ENCODE results near the gene MSRB3.

Gene MSRB3

DNA sequence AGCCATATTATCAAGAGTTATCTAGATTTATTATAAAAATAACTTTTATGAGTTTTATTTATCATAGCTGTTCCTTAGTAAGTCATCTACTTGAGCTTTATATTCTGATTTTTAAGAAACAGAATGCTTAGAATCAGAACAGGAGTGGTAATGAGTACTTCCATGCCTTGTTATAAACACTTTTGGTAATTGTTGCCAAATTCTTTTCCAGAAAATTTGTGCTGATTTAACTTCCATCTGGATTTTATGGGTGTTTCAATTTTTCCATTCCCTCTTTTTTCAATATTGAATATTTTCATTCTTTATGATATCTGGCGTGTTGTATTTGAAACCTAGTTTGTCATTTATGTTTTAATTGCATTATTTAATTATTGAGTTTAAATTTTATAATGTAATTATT lies 131.2 kb downstream of the MSRB3 start:
- H3K36me3 Mint-ChIP-seq (ENCODE audit: low read depth), result no peaks in the 10 kb centered on the region
- DNase-seq (ENCODE audit: low spot score), result no peak
- H3K4me3 Mint-ChIP-seq, result no peak overlapping the region
- no peaks in the 10 kb centered on the region for H3K9me3 Mint-ChIP-seq
- no peak overlapping the region for H3K27ac Mint-ChIP-seq
- H3K27me3 Mint-ChIP-seq (ENCODE audit: low read depth), result no peaks in the 10 kb centered on the region
- H3K4me1 Mint-ChIP-seq (ENCODE audit: low read depth), result no peaks in the 10 kb centered on the region

DNA sequence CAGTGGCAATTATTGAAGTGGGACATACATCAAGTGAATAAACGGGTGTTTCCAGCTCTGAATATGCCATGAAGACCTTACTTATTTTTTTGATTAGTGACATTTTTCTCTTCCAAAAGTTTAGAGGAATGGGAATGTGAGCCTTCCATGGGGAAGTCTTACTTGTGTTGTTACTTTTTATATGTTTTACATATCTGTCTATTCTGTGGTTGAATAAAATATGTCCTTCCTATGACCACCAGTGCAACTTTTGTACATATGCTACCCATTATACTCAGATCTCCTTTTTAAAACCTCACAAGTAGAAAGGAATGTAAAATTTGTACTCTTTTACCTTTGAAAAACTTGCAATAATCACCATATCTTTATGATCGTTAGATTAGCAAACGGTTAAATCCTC lies 132.7 kb downstream of the MSRB3 start:
- Mint-ChIP-seq H3K4me3 (no peak overlapping the region), H3K4me1 (ENCODE audit: low read depth) (no peaks in the 10 kb centered on the region), H3K27me3 (ENCODE audit: low read depth) (no peaks in the 10 kb centered on the region), H3K36me3 (ENCODE audit: low read depth) (no peaks in the 10 kb centered on the region), H3K9me3 (no peaks in the 10 kb centered on the region), H3K27ac (no peak overlapping the region)
- DNase-seq (ENCODE audit: low spot score), result no peak

DNA sequence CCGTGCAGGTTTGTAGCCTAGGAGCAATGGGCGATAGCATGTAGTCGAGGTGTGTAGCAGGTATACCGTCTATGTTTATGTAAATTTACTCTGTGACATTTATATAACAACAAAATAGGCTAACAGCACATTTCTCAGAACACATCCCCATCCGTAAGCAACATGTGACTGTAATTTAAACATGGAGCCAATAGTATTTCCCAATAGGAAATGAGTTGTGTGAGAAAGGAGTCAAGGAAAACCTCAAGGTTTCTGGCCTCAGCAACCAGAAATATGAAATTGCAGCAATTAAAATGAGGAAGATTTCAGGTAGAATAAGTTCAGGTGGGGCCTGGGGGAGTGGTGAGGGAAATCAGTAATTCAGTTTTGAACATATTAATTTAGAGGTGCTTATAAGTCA lies 136.0 kb downstream of the MSRB3 start:
- H3K9me3 Mint-ChIP-seq, result no peaks in the 10 kb centered on the region
- H3K4me3 Mint-ChIP-seq, result no peak overlapping the region
- no peaks in the 10 kb centered on the region for H3K36me3 Mint-ChIP-seq (ENCODE audit: low read depth)
- H3K27me3 Mint-ChIP-seq (ENCODE audit: low read depth), result no peaks in the 10 kb centered on the region
- no peak overlapping the region for H3K27ac Mint-ChIP-seq
- H3K4me1 Mint-ChIP-seq (ENCODE audit: low read depth), result no peaks in the 10 kb centered on the region
- no peak for DNase-seq (ENCODE audit: low spot score)

GRCh38 chr12:65415826-65416225 lies 137.3 kb downstream of the MSRB3 start:
- Mint-ChIP-seq H3K4me1 (ENCODE audit: low read depth) (no peaks in the 10 kb centered on the region), H3K27me3 (ENCODE audit: low read depth) (no peaks in the 10 kb centered on the region), H3K27ac (no peak overlapping the region), H3K36me3 (ENCODE audit: low read depth) (no peaks in the 10 kb centered on the region), H3K4me3 (no peak overlapping the region), H3K9me3 (no peaks in the 10 kb centered on the region)
- DNase-seq (ENCODE audit: low spot score), result no peak

DNA sequence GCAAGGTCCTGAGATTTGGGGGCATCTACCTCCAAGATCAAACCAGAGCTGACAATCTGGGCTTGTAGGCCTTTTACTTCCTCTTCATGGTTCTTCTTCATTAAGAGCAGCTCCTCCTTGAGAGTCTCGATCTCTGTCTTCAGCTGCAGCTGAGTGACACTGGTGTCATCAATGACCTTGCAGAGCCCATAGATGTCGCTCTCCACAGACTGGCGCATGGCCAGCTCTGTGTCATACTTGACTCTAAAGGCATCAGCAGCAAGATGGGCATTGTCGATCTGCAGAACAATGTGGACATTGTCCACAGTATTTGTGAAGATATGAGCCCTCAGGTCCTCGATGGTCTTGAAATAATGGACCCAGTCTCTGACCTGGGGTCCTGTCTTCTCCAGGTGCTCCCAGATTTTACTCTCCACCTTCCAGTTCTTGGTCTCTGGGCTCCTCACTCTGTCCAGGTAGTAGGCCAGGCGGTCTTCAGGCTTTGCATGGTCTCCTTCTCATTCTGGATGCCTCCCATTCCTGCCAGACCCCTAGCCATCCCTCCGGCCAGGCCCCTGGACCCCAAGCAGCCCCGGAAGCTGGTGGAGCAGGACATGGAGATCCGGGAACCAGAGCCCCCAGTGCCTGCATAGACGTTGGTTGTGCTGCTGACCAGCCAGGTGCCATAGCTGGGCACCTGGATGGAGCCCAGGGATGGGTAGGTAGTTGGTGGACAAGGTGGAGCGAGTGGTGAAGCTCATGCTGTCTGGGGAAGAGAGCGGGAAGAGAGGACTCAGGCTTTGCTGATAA lies 141.0 kb downstream of the MSRB3 start:
- Mint-ChIP-seq H3K36me3 (ENCODE audit: low read depth) (no peaks in the 10 kb centered on the region), H3K4me1 (ENCODE audit: low read depth) (no peaks in the 10 kb centered on the region), H3K27ac (no peak overlapping the region), H3K27me3 (ENCODE audit: low read depth) (no peaks in the 10 kb centered on the region), H3K9me3 (peaks cover 8% of the 10 kb centered on the region), H3K4me3 (no peak overlapping the region)
- no peak for DNase-seq (ENCODE audit: low spot score)

- DNase-seq (ENCODE audit: low spot score), result no peak
- no peak overlapping the region for H3K4me3 Mint-ChIP-seq
- H3K27ac Mint-ChIP-seq, result no peak overlapping the region
- no peaks in the 10 kb centered on the region for H3K27me3 Mint-ChIP-seq (ENCODE audit: low read depth)
- no peaks in the 10 kb centered on the region for H3K4me1 Mint-ChIP-seq (ENCODE audit: low read depth)
- peaks cover 8% of the 10 kb centered on the region for H3K9me3 Mint-ChIP-seq
- no peaks in the 10 kb centered on the region for H3K36me3 Mint-ChIP-seq (ENCODE audit: low read depth)
These were observed 142.5 kb downstream of the MSRB3 start for GRCh38 chr12:65420941-65421340.

GRCh38 chr12:65427646-65428045 lies 149.2 kb downstream of the MSRB3 start:
- no peaks in the 10 kb centered on the region for H3K36me3 Mint-ChIP-seq (ENCODE audit: low read depth)
- no peak overlapping the region for H3K27ac Mint-ChIP-seq
- H3K4me1 Mint-ChIP-seq (ENCODE audit: low read depth), result no peaks in the 10 kb centered on the region
- no peak overlapping the region for H3K4me3 Mint-ChIP-seq
- H3K27me3 Mint-ChIP-seq (ENCODE audit: low read depth), result no peaks in the 10 kb centered on the region
- DNase-seq (ENCODE audit: low spot score), result no peak
- no peaks in the 10 kb centered on the region for H3K9me3 Mint-ChIP-seq

GRCh38 chr12:65430006-65430405 lies 151.5 kb downstream of the MSRB3 start:
- no peaks in the 10 kb centered on the region for H3K36me3 Mint-ChIP-seq (ENCODE audit: low read depth)
- DNase-seq (ENCODE audit: low spot score), result no peak
- H3K27ac Mint-ChIP-seq, result no peak overlapping the region
- H3K4me3 Mint-ChIP-seq, result no peak overlapping the region
- no peaks in the 10 kb centered on the region for H3K27me3 Mint-ChIP-seq (ENCODE audit: low read depth)
- H3K4me1 Mint-ChIP-seq (ENCODE audit: low read depth), result no peaks in the 10 kb centered on the region
- H3K9me3 Mint-ChIP-seq, result no peaks in the 10 kb centered on the region

- no peak overlapping the region for H3K27ac Mint-ChIP-seq
- H3K36me3 Mint-ChIP-seq (ENCODE audit: low read depth), result no peaks in the 10 kb centered on the region
- H3K27me3 Mint-ChIP-seq (ENCODE audit: low read depth), result no peaks in the 10 kb centered on the region
- no peaks in the 10 kb centered on the region for H3K4me1 Mint-ChIP-seq (ENCODE audit: low read depth)
- no peak for DNase-seq (ENCODE audit: low spot score)
- no peak overlapping the region for H3K4me3 Mint-ChIP-seq
- H3K9me3 Mint-ChIP-seq, result no peaks in the 10 kb centered on the region
These were observed 152.3 kb downstream of the MSRB3 start for GRCh38 chr12:65430571-65431306.

DNA sequence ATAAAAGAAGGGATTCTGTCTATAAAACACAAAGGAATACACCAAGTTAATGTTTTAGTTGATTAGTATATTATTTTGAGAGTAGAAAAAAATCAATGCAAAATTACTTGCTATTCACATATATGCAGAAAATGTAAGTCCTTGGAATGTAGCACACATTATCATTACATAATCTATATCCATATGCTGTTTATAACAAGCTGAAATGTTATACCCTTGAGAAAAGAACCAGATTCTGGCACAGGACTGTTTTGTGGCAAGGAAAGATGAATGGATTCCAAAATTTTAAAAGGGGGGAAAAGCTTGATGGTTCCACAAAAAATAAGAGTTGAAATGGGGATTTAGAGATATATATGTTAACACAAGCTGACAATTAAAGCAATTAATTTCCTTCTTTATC lies 153.6 kb downstream of the MSRB3 start:
- H3K36me3 Mint-ChIP-seq (ENCODE audit: low read depth), result no peaks in the 10 kb centered on the region
- DNase-seq (ENCODE audit: low spot score), result no peak
- H3K27me3 Mint-ChIP-seq (ENCODE audit: low read depth), result no peaks in the 10 kb centered on the region
- H3K4me1 Mint-ChIP-seq (ENCODE audit: low read depth), result no peaks in the 10 kb centered on the region
- H3K9me3 Mint-ChIP-seq, result no peaks in the 10 kb centered on the region
- H3K27ac Mint-ChIP-seq, result no peak overlapping the region
- no peak overlapping the region for H3K4me3 Mint-ChIP-seq

DNA sequence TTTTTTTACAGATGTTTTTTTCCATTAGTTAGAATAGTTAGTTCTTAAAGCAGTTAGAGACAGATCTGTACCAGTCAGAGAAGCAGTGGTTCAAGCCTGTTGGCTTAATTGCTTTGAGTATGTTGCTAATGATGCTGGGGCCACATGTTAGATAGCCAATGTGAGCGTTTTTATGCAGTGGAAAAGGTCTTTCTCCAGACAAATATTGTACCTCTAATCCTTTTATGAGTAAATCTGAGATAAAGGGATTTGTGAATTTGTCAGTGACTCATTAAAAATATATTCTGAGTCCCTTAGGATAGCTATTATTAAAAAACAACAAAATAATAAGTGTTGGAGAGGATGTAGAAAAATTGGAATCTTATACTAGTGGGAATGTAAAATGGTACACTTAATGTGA lies 154.2 kb downstream of the MSRB3 start:
- Mint-ChIP-seq H3K4me1 (ENCODE audit: low read depth) (no peaks in the 10 kb centered on the region), H3K4me3 (no peak overlapping the region), H3K36me3 (ENCODE audit: low read depth) (no peaks in the 10 kb centered on the region), H3K27me3 (ENCODE audit: low read depth) (no peaks in the 10 kb centered on the region), H3K9me3 (no peaks in the 10 kb centered on the region), H3K27ac (no peak overlapping the region)
- DNase-seq (ENCODE audit: low spot score), result no peak

- Mint-ChIP-seq H3K36me3 (ENCODE audit: low read depth) (no peaks in the 10 kb centered on the region), H3K9me3 (no peaks in the 10 kb centered on the region), H3K4me1 (ENCODE audit: low read depth) (no peaks in the 10 kb centered on the region), H3K27me3 (ENCODE audit: low read depth) (no peaks in the 10 kb centered on the region), H3K27ac (no peak overlapping the region), H3K4me3 (no peak overlapping the region)
- DNase-seq (ENCODE audit: low spot score), result no peak
These were observed 156.3 kb downstream of the MSRB3 start for GRCh38 chr12:65434737-65435136.

DNA sequence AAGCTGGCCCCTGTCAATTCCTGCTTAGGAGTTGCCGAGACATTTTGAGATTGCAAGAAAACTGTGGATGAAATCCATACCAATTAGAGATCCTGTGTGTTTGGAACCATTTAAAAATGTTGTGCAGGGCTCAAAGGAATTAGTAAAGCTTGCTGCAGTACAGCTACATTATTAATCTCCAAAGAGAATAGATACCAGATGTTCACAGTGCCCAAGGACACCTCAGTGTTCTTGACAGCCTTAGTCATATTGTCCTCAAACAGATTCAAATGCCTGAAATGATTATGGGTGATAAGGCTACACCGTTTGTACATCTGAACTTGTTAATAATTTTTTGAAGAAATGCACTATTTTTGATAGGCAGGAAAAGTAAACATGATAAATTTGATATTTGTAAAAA lies 164.6 kb downstream of the MSRB3 start:
- no peaks in the 10 kb centered on the region for H3K36me3 Mint-ChIP-seq (ENCODE audit: low read depth)
- H3K27ac Mint-ChIP-seq, result no peak overlapping the region
- H3K27me3 Mint-ChIP-seq (ENCODE audit: low read depth), result no peaks in the 10 kb centered on the region
- H3K4me3 Mint-ChIP-seq, result no peak overlapping the region
- no peaks in the 10 kb centered on the region for H3K4me1 Mint-ChIP-seq (ENCODE audit: low read depth)
- no peak for DNase-seq (ENCODE audit: low spot score)
- no peaks in the 10 kb centered on the region for H3K9me3 Mint-ChIP-seq

- Mint-ChIP-seq H3K9me3 (no peaks in the 10 kb centered on the region), H3K4me1 (ENCODE audit: low read depth) (no peaks in the 10 kb centered on the region), H3K27ac (no peak overlapping the region), H3K4me3 (no peak overlapping the region), H3K36me3 (ENCODE audit: low read depth) (no peaks in the 10 kb centered on the region), H3K27me3 (ENCODE audit: low read depth) (no peaks in the 10 kb centered on the region)
- DNase-seq (ENCODE audit: low spot score), result no peak
These were observed 166.5 kb downstream of the MSRB3 start for GRCh38 chr12:65444996-65445395.

DNA sequence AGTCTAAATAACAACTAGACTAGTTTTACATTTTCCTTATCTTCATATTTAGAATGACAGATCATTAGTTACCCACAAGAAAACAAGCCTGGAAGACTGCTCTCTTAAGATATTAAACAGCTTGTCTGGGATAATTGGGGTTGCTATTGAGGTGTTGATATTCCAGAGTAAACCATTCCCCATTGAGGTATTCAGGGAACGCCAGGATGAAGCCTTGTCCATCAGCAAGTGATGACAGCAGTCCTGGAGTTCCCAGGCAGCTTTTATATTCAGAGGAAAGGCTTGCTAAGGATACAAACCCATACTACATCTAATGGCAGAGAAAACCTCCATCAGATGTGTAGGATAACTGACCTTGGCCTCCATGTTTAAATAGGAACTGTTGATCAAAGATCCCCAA lies 168.4 kb downstream of the MSRB3 start:
- H3K27ac Mint-ChIP-seq, result no peak overlapping the region
- no peaks in the 10 kb centered on the region for H3K9me3 Mint-ChIP-seq
- DNase-seq (ENCODE audit: low spot score), result no peak
- no peaks in the 10 kb centered on the region for H3K27me3 Mint-ChIP-seq (ENCODE audit: low read depth)
- H3K4me3 Mint-ChIP-seq, result no peak overlapping the region
- no peaks in the 10 kb centered on the region for H3K36me3 Mint-ChIP-seq (ENCODE audit: low read depth)
- no peaks in the 10 kb centered on the region for H3K4me1 Mint-ChIP-seq (ENCODE audit: low read depth)

All from T-helper 2 cell treated with Interferon-gamma antibody and Interleukin-4, amounts not matched to agents 5 μg/mL and 100 μg/mL, for 36 hours (primary cell).